Activated CD4-positive, alpha-beta memory T cell treated with anti-CD3 and anti-CD28 coated beads, Interleukin-2, amount 10 ng/mL, durations not matched to agents 7 days and 5 days (primary cell): ENCODE measurements around the gene SH3RF3. TPM values are rescaled to one million over a fixed set of nuclear protein-coding genes. Genes with fewer than 3 reads are reported as not detected.

ENCODE experiments used
- CTCF ChIA-PET: fragments of 350-600 bp; sonication (Branson Sonifier 250); formaldehyde crosslinking; loops from one replicate; lab custom pipeline; 2021; ENCODE audit warnings: antibody characterized with exemption, inconsistent platforms; lab: Charles Lee
- POLR2A ChIA-PET: fragments of 350-600 bp; sonication (Branson Sonifier 250); formaldehyde crosslinking; loops from one replicate; lab custom pipeline; 2021; ENCODE audit warnings: antibody characterized with exemption; lab: Charles Lee
- DNase-seq: peaks from one replicate; pipeline ENCODE4 v3.0.0-alpha.2; 2020
- H3K27ac Mint-ChIP-seq: one replicate; pipeline ENCODE4 v1.8.0; 2021; ENCODE audit warnings: mild to moderate bottlenecking, mixed read lengths
- H3K27me3 Mint-ChIP-seq: one replicate; pipeline ENCODE4 v1.8.0; 2021; ENCODE audit warnings: mixed read lengths
- H3K36me3 Mint-ChIP-seq: one replicate; pipeline ENCODE4 v1.8.0; 2021; ENCODE audit warnings: low read depth, mixed read lengths
- H3K4me1 Mint-ChIP-seq: one replicate; pipeline ENCODE4 v1.8.0; 2021; ENCODE audit warnings: mixed read lengths
- H3K4me3 Mint-ChIP-seq: one replicate; pipeline ENCODE4 v1.8.0; 2021; ENCODE audit warnings: mild to moderate bottlenecking, mixed read lengths
- H3K9me3 Mint-ChIP-seq: one replicate; pipeline ENCODE4 v1.8.0; 2021; ENCODE audit warnings: mixed read lengths
- total RNA-seq, 2 experiments: library from RNA; stranded (reverse); gene quantifications; one replicate each; pipeline ENCODE4 v1.2.3, GENCODE V29; 2021

SH3RF3 gene
- total RNA-seq, 2 experiments from 2014 or later: 0.23 to 0.45 TPM

DNA sequence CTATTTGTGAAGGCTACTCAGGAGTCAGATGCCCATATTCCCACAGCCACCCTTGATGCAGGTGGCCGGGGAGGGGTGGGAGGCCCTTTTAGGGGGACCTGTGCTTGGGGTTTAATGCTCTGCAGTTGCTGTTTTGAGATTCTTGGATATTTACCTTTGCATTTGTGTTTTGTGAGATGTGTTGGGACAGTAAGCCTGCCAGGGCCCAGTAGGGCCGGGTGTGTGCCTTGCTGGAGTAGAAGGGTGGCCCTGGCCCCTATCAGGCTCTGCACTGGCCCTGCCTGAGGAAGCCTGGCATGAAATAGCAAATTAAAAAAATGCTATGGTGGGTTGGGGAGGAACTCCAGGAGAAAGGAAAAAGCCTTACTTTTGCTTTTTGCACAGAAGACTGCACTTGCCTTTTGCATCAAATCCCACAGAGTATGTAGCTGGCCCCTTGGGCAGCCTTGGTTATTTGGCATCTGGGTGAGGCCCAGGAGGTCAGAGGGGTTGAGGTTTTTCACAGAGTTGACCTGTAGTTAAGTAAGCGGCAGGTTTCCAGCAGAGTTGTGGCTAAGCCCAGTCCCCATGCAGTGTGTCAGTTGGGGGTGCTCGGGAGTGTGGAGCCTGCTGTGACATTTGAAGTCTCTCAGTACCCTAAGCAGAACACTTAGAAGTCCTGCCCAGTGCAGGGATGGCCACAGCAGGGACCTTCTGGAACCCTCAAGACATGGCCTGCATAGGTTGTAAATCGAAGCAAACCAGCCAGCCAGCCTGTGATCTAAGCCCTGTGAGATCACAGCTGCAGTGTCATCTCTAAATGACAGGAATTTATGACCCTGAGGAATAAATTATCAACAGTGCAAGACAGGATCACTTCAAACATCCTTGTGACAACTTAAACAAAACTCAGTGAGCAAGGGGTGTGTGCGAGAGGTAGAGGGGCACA lies 68.8 kb downstream of the SH3RF3 start:
- H3K27me3 Mint-ChIP-seq: peaks cover 34% of the 10 kb centered on the region
- ChIA-PET POLR2A (no interaction called here), CTCF (no interaction called here)
- no peak overlapping the region for H3K27ac Mint-ChIP-seq
- no peaks in the 10 kb centered on the region for H3K36me3 Mint-ChIP-seq
- H3K4me1 Mint-ChIP-seq: no peaks in the 10 kb centered on the region
- H3K4me3 Mint-ChIP-seq: no peak overlapping the region
- H3K9me3 Mint-ChIP-seq: no peaks in the 10 kb centered on the region
- no peak for DNase-seq

DNA sequence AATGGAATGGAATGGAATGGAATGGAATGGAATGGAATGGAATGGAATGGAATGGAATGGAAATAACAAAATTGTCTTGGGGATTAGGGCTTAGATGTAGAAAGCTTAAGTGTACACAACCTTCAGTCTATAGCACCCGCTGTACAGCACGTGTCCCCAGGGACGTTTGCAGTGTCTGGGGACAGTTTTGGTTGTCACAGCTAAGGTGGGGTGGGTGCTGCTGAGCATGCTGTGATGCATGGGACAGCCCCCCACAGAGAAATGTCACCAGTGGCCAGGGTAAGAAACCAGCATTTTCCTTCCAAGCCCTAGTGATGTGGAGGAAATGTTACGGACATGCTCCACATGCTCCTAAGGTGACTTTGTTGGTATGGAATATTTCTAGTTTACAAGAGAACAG lies 70.8 kb downstream of the SH3RF3 start:
- POLR2A ChIA-PET: no interaction called here
- Mint-ChIP-seq H3K4me3 (no peak overlapping the region), H3K36me3 (no peaks in the 10 kb centered on the region), H3K9me3 (no peaks in the 10 kb centered on the region), H3K27me3 (peaks cover 32% of the 10 kb centered on the region), H3K27ac (no peak overlapping the region), H3K4me1 (no peaks in the 10 kb centered on the region)
- DNase-seq: no peak
- CTCF ChIA-PET: no interaction called here

DNA sequence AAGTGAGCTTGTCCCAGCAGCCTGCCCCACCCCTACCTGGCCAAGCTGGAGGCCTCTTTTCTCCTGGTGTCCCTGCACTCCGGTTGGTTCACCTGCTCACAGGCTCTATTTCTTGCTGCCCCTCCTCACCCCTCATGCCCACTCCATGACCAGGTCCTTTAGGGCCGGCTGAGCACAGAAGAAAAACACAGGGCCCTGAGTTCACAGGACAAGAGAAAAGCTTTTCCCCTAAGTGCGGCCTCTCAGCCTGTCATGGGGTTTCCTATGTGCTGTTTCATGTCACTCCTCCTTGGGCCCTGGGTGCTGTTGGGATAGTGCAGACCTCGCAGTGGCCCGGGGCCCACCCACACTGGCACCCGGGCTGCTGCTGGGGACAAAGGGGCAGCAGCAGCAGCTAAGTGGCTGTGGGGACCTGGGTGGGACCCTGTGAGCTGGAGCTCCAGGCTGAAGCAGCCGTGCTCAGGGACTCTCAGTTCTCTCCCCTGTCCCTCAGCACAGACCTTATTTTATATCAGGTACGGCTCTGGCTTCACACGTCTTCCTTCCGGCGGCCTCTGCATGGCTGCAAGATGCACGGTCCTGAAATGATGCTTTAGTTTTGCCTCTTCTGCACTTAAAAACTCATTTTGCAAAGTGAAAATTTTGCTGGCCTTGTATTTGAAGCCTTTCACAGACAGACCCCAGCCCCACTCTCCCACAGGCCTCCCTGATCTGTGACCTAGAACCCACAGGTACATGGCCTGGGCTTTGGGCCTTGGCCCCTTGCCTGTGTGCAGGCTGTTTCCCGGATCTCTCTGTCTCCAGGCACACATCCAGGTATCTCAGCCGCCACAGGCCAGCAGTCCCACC lies 71.8 kb downstream of the SH3RF3 start:
- Mint-ChIP-seq H3K36me3 (no peaks in the 10 kb centered on the region), H3K27ac (no peak overlapping the region), H3K4me3 (no peak overlapping the region), H3K4me1 (no peaks in the 10 kb centered on the region), H3K27me3 (peaks cover 33% of the 10 kb centered on the region), H3K9me3 (no peaks in the 10 kb centered on the region)
- DNase-seq: no peak
- ChIA-PET CTCF (no interaction called here), POLR2A (no interaction called here)

DNA sequence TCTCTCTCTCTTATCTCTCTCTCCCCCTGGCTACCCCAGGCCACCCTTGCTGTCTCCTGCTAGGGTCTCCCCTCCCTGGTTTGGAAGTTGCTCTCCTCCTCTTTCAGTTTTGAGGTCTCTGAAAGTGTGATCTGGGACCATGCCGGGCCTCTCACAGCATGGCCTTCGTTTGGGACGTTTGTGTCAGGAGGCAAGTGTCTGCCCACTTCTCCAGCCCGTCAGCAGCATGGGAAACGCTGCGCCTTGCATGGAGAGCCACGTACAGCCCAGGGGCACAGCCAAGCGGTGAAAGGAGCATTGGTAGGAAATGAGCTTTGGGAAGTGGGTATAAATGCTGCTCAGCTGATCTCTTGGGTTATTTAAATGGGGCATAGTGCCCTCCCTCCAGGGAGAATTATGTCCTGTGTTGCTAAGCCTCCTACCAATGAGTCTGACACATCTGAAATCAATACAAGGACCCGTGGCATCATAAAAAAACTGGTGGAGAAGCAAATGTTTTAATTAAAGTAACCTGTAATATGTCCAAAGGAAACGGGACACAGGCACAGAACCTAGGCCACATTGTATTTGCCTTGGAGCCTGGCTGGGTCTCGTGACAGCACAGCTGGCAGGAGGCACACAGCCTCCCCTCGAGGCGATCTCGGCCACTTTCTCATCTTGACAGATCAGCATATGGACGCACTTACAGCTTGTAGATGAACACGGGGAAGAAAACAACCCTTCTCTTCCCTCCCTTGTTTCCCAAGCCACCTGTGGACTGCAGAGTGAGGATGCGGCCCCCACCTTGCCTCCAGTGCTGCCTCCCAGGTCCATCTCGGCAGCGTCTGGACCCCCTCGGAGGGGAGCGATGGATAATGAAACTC lies 72.7 kb downstream of the SH3RF3 start:
- no peak overlapping the region for H3K27ac Mint-ChIP-seq
- no peak overlapping the region for H3K4me3 Mint-ChIP-seq
- no peaks in the 10 kb centered on the region for H3K4me1 Mint-ChIP-seq
- H3K36me3 Mint-ChIP-seq: no peaks in the 10 kb centered on the region
- no peaks in the 10 kb centered on the region for H3K9me3 Mint-ChIP-seq
- H3K27me3 Mint-ChIP-seq: peaks cover 37% of the 10 kb centered on the region
- ChIA-PET CTCF (no interaction called here), POLR2A (no interaction called here)
- DNase-seq: no peak

DNA sequence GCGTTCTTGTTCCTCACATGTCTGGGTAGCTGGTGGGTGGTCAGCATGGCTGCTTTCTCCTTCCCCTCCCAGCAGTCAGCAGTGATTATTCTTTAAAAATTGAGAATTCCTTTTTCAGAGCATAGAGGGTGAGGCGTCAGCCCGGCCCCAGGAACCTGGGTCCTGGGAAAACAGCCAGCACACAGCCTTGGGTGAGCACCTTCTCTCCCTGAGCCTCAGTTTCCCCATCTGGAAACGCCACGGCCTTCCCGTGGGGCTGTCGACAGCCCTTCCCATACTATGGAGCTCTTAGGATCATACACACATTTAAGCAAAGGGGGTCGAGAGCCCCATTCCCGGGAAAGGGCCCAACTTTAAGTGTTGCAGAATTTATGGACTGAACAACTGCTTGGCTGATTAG lies 73.5 kb downstream of the SH3RF3 start:
- H3K9me3 Mint-ChIP-seq: no peaks in the 10 kb centered on the region
- H3K27me3 Mint-ChIP-seq: peaks cover 45% of the 10 kb centered on the region
- no peaks in the 10 kb centered on the region for H3K36me3 Mint-ChIP-seq
- no peak for DNase-seq
- ChIA-PET CTCF (no interaction called here), POLR2A (no interaction called here)
- H3K27ac Mint-ChIP-seq: no peak overlapping the region
- no peak overlapping the region for H3K4me3 Mint-ChIP-seq
- H3K4me1 Mint-ChIP-seq: no peaks in the 10 kb centered on the region

DNA sequence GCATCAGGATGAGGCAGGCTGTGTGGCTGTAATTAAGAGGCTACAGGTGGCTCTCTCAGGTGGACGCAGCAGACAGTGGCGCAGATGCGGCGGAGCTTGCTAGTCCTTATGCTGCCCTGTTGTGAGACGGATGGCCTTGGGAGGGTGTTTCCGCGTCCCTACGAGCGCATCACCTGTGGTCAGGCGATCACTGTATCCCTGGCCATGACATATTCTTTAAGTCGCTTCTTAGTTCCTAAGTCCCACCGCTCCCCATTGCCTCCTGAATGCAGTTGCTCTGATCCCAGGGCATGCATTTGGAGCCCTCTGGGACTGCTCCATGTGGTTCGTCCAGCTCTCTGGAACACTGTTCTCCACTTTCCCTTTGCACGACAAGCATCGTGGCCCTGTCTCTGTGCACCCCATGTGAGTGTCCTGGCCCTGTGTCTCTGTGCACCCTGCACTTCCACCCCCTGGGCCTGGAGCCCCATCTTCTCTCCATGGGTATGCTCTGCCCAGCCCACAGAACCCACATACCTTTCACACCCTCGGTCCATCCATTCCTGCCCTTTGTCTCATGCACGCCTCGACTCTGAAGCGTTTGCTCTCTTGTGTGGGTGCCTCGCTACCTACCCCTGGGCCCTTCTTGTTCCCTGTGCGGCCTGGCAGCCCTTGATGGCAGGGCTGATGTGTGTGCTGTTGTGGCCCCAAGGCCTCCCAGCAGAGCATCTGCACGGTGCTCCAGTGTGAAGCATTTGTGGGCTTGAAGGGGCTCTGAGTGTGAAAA lies 74.4 kb downstream of the SH3RF3 start:
- Mint-ChIP-seq H3K4me3 (no peak overlapping the region), H3K36me3 (no peaks in the 10 kb centered on the region), H3K4me1 (no peaks in the 10 kb centered on the region), H3K9me3 (no peaks in the 10 kb centered on the region), H3K27ac (no peak overlapping the region), H3K27me3 (peaks cover 53% of the 10 kb centered on the region)
- DNase-seq: peak; percentile 8
- POLR2A ChIA-PET: no interaction called here
- CTCF ChIA-PET: no interaction called here

DNA sequence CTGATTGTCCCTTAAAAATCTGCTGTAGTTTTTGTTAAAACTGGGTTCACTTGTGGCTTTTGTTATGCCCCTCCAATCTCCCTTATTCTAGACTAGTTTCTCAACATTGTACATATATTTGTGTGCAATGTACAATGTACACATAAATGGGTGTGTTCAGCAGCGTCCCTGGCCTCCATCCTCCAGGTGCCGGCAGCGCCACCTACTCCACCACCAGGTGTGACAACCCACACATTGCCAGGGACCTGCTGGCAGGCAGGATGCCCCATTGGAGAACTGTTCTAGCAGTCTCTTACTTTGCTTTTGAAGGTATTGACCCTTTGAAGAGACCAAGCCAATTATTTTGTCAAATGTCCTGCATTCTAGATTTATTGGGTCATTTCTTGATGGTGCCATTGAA lies 75.4 kb downstream of the SH3RF3 start:
- H3K4me1 Mint-ChIP-seq: no peaks in the 10 kb centered on the region
- peaks cover 63% of the 10 kb centered on the region for H3K27me3 Mint-ChIP-seq
- DNase-seq: no peak
- ChIA-PET POLR2A (no interaction called here), CTCF (interaction anchor here (0.7 kb wide), 1 partner anchor 10 kb away, joined by 4 read pairs; no protein-coding TSS in a partner anchor)
- H3K4me3 Mint-ChIP-seq: no peak overlapping the region
- H3K27ac Mint-ChIP-seq: no peak overlapping the region
- no peaks in the 10 kb centered on the region for H3K9me3 Mint-ChIP-seq
- no peaks in the 10 kb centered on the region for H3K36me3 Mint-ChIP-seq

DNA sequence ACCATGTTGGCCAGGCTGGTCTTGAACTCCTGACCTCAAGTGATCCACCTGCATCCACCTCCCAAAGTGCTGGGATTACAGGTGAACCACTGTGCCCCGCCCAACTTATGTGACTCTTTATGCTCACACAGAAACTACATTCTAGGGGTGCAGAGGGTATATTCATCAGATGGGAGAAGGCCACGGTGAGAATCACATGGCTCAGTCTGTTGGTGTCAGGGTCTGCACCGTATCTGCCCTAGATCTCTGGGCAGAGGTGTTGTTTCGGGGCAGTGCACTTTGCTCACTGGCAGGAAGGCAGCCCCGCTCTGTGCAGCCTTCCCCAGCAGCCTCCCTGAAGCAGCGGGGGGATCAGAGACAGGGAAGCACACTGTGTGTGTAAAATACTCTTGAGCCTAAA lies 76.4 kb downstream of the SH3RF3 start:
- ChIA-PET CTCF (no interaction called here), POLR2A (no interaction called here)
- Mint-ChIP-seq H3K27me3 (peaks cover 72% of the 10 kb centered on the region), H3K27ac (no peak overlapping the region), H3K4me1 (peaks cover 2% of the 10 kb centered on the region), H3K4me3 (no peak overlapping the region), H3K9me3 (no peaks in the 10 kb centered on the region), H3K36me3 (no peaks in the 10 kb centered on the region)
- no peak for DNase-seq

DNA sequence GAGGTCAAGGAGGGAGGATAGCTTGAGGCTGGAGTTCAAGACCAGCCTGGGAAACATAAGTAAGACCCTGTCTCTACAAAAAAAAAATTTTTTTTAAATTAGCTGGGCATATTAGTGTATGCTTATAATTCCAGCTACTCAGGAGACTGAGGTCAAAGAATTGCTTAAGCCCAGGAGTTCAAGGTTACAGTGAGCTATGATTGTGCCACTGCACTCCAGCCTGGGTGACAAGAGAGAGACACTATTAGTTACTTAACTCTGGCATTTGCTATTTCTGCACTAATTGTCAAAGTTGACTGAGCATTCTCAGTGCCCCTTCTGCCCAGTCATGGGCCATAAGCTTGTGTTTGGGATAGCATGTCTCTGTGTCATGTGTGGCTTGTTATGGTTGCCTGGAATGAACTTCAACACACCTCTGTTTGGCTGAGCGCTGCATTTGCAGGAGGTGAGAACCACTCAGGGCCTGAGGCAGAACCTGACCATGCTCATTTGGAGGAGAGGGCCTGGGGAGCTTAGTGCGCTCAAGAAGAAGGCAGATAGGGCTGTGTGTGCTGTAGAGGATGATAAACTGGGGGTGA lies 77.7 kb downstream of the SH3RF3 start:
- ChIA-PET CTCF (no interaction called here), POLR2A (interaction anchor here (1.4 kb wide), 1 partner anchor 12 kb away, joined by 4 read pairs; no protein-coding TSS in a partner anchor)
- Mint-ChIP-seq H3K9me3 (no peaks in the 10 kb centered on the region), H3K4me3 (no peak overlapping the region), H3K27ac (no peak overlapping the region), H3K4me1 (peaks cover 10% of the 10 kb centered on the region), H3K27me3 (peaks cover 78% of the 10 kb centered on the region), H3K36me3 (peaks cover 3% of the 10 kb centered on the region)
- no peak for DNase-seq

DNA sequence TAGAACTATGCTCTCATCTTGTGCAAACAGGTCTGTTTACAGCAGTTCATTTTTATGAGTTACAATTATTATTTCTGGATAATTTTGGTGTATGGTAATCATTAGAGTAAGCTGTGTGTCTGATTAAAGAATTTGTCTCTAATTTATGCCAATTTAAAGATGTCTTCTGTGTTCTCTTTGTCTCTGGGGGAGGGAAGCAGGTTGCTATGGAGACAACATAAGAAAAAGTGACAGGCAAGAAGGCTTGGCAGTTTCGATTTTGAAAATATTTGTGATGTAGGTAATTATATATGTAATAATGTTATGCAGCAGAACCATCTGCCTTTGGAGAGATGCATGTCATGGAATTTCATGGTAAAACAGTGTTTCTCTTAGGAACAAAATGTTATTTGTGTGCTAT lies 78.2 kb downstream of the SH3RF3 start:
- H3K9me3 Mint-ChIP-seq: no peaks in the 10 kb centered on the region
- ChIA-PET CTCF (no interaction called here), POLR2A (interaction anchor here (1.4 kb wide), 1 partner anchor 12 kb away, joined by 4 read pairs; no protein-coding TSS in a partner anchor)
- H3K27ac Mint-ChIP-seq: no peak overlapping the region
- H3K27me3 Mint-ChIP-seq: peaks cover 83% of the 10 kb centered on the region
- H3K4me1 Mint-ChIP-seq: peaks cover 13% of the 10 kb centered on the region
- peaks cover 3% of the 10 kb centered on the region for H3K36me3 Mint-ChIP-seq
- H3K4me3 Mint-ChIP-seq: no peak overlapping the region
- DNase-seq: no peak

DNA sequence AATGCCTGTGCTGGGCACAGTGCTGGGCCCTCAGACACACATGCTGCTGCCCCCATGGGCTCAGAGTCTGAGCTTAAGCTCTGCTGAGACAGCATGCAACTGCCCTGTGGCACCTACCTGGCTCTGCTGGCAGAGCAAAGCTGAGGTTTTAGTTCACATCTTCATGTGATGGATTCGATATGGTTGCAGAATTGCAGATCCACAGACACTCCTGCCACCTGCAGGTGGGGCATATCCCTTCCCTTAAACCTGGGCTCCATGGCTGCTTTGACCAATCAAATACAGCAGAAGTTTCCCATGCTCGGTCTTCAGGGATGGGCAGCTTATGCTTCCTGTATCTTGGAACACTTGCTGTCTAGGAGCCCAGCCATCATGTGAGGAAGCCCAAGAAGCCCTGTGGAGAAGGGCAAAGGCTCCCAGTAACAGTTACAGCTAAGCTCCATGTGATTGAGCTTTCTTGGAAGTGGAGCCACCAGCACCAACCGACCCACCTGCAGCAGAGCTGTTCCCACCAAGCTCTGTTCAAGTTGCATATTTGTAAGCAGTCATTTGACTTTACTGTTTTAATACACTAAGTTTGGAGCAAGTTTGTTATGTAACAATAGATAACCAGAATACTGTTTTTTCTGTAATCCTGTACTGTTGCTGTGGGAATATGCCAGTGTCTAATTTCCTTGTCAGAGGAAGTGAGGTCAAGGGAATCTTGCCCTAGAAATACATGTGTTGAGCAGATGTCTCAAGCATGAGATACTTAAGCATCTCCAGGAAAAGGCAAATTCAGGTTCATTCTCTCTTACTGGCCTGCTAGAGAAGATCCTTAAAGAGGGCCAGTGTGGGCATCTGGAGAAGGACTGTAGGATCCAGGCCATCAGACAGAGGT lies 79.3 kb downstream of the SH3RF3 start:
- Mint-ChIP-seq H3K27ac (no peak overlapping the region), H3K36me3 (peaks cover 3% of the 10 kb centered on the region), H3K4me1 (peaks cover 23% of the 10 kb centered on the region), H3K4me3 (no peak overlapping the region), H3K27me3 (peaks cover 85% of the 10 kb centered on the region), H3K9me3 (no peaks in the 10 kb centered on the region)
- ChIA-PET POLR2A (interaction anchor here (1.4 kb wide), 1 partner anchor 13 kb away, joined by 4 read pairs; no protein-coding TSS in a partner anchor), CTCF (no interaction called here)
- no peak for DNase-seq
